SU-DHL-6 (cell line): ENCODE data around the gene PDE1A.

ENCODE experiments used
- H2AFZ ChIP-seq: fragments of 200-600 bp; sonication (generic); 2 replicates; pipeline ENCODE4 v1.6.1; 2014; ENCODE audit warnings: low read depth, mild to moderate bottlenecking, moderate library complexity, mixed read lengths, antibody characterized with exemption, low read length; ENCODE audit not compliant: severe bottlenecking
- H3F3A ChIP-seq: fragments of 200-600 bp; shearing (Covaris generic); 2 replicates; pipeline ENCODE4 v1.6.0; 2016; ENCODE audit warnings: antibody characterized with exemption, mild to moderate bottlenecking; ENCODE audit not compliant: insufficient read depth
- H3K27ac ChIP-seq: fragments of 200-600 bp; sonication (generic); 2 replicates; pipeline ENCODE4 v1.5.1; 2016; ENCODE audit warnings: low read depth, mild to moderate bottlenecking, low read length, moderate library complexity, mixed read lengths
- H3K27me3 ChIP-seq: fragments of 200-600 bp; sonication (generic), shearing (Covaris generic); 2 replicates; pipeline ENCODE4 v1.6.0; 2014; ENCODE audit warnings: mild to moderate bottlenecking, low read length
- H3K36me3 ChIP-seq: fragments of 200-600 bp; sonication (generic); 2 replicates; pipeline ENCODE4 v1.6.1; 2014; ENCODE audit warnings: mild to moderate bottlenecking, low read length, mixed read lengths
- H3K4me2 ChIP-seq: fragments of 300-600, 200-600 bp; shearing (Covaris generic), sonication (generic); 2 replicates; pipeline ENCODE4 v1.6.0; 2014; ENCODE audit warnings: low read length, low read depth, mild to moderate bottlenecking; ENCODE audit not compliant: poor library complexity, severe bottlenecking
- H3K4me3 ChIP-seq: fragments of 200-600 bp; sonication (generic); 2 replicates; pipeline ENCODE4 v1.5.1; 2014; ENCODE audit warnings: antibody characterized with exemption, low read length, mild to moderate bottlenecking, mixed read lengths; ENCODE audit not compliant: insufficient read depth, poor library complexity, severe bottlenecking
- H3K79me2 ChIP-seq: fragments of 200-600 bp; sonication (generic); 2 replicates; pipeline ENCODE4 v1.6.1; 2014; ENCODE audit warnings: mild to moderate bottlenecking, low read length, moderate library complexity; ENCODE audit not compliant: insufficient read depth
- H3K9ac ChIP-seq: fragments of 200-600 bp; sonication (generic); 2 replicates; pipeline ENCODE4 v1.7.0; 2014; ENCODE audit warnings: mild to moderate bottlenecking, low read length
- H3K9me2 ChIP-seq: fragments of 200-600 bp; sonication (generic); replicated peaks from 2 replicates; pipeline ENCODE4 v1.6.1; 2014; ENCODE audit warnings: low read length; ENCODE audit not compliant: insufficient read depth
- H3K9me3 ChIP-seq: fragments of 200-600 bp; sonication (generic); 2 replicates; pipeline ENCODE4 v1.6.1; 2014; ENCODE audit warnings: low read length, mixed read lengths; ENCODE audit not compliant: insufficient read depth
- H4K20me1 ChIP-seq: fragments of 200-600 bp; sonication (generic); 2 replicates; pipeline ENCODE4 v1.6.1; 2014; ENCODE audit warnings: low read depth, mild to moderate bottlenecking, antibody characterized with exemption, low read length, moderate library complexity, mixed read lengths
- EZH2phosphoT487 ChIP-seq: fragments of 200-600 bp; sonication (generic), shearing (Covaris generic); conservative IDR thresholded peaks from 2 replicates; pipeline ENCODE4 v1.6.1; 2018; ENCODE audit warnings: mild to moderate bottlenecking, antibody characterized with exemption, low read length, moderate library complexity, mixed read lengths
- TF ChIP-seq, protein P1 (sequence below): fragments of 200-600 bp; sonication (generic); IDR thresholded peaks from one replicate; pipeline ENCODE4 v1.5.1; 2017; ENCODE audit warnings: antibody characterized with exemption, mild to moderate bottlenecking, low read length, moderate library complexity; ENCODE audit not compliant: insufficient read depth, poor library complexity, severe bottlenecking

PDE1A gene

DNA sequence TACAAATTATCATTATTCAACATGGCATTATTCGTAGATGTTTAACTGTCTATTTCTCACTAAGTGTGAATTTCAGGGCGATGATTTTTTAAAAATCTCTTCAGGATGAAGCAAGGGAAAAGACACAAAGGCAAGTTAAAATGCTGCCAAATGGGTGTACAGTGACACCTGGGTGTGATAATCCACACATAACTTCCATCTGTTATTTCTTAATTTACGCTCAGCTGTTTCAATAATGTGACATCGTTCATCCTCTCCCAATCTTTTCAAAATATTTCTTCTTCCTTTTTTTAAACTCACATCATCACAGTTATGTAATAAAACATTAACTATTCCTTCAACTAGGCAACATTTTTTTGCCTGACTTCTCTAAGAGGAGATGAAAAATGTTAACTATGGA lies 10.6 kb downstream of the PDE1A start:
- Histone ChIP-seq H3K9ac (no peak overlapping the region), H2AFZ (no peak overlapping the region), H3F3A (no peaks in the 10 kb centered on the region), H3K4me3 (no peak overlapping the region), H4K20me1 (no peaks in the 10 kb centered on the region), H3K36me3 (no peaks in the 10 kb centered on the region), H3K4me2 (no peak overlapping the region), H3K9me2 (no peaks in the 10 kb centered on the region), H3K27ac (no peak overlapping the region), H3K9me3 (no peaks in the 10 kb centered on the region), H3K79me2 (no peaks in the 10 kb centered on the region), H3K27me3 (no peaks in the 10 kb centered on the region)
- TF ChIP-seq, protein P1, sequence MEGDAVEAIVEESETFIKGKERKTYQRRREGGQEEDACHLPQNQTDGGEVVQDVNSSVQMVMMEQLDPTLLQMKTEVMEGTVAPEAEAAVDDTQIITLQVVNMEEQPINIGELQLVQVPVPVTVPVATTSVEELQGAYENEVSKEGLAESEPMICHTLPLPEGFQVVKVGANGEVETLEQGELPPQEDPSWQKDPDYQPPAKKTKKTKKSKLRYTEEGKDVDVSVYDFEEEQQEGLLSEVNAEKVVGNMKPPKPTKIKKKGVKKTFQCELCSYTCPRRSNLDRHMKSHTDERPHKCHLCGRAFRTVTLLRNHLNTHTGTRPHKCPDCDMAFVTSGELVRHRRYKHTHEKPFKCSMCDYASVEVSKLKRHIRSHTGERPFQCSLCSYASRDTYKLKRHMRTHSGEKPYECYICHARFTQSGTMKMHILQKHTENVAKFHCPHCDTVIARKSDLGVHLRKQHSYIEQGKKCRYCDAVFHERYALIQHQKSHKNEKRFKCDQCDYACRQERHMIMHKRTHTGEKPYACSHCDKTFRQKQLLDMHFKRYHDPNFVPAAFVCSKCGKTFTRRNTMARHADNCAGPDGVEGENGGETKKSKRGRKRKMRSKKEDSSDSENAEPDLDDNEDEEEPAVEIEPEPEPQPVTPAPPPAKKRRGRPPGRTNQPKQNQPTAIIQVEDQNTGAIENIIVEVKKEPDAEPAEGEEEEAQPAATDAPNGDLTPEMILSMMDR: no peak
- no peak for TF ChIP-seq EZH2phosphoT487

DNA sequence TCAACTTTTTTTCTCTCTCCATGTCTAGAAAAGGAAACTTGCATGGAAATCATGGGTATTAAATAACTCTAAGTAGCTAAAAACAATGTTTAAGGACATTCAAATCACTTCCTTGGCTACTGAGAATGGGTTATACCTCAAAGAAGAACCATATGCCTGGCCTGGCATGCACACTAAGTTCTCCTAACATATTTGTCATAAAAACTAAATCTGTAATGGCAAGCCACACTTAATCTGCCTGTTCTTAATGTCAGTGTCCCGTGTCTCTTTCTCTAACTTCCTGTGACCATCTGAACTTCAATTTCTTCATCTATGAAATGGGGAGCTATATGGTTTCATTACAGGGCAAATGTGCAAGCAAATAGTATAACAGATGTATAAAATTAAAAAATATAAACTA lies 11.1 kb downstream of the PDE1A start:
- Histone ChIP-seq H3K4me3 (no peak overlapping the region), H3K79me2 (no peaks in the 10 kb centered on the region), H3K36me3 (no peaks in the 10 kb centered on the region), H3K9me3 (no peaks in the 10 kb centered on the region), H3K9ac (no peak overlapping the region), H3K27ac (no peak overlapping the region), H3K9me2 (no peaks in the 10 kb centered on the region), H2AFZ (no peak overlapping the region), H3K27me3 (no peaks in the 10 kb centered on the region), H3F3A (no peaks in the 10 kb centered on the region), H4K20me1 (no peaks in the 10 kb centered on the region), H3K4me2 (no peak overlapping the region)
- TF ChIP-seq EZH2phosphoT487: no peak
- TF ChIP-seq, protein P1: no peak

- Histone ChIP-seq H3K9ac (no peak overlapping the region), H3F3A (no peaks in the 10 kb centered on the region), H3K9me2 (no peaks in the 10 kb centered on the region), H3K36me3 (no peaks in the 10 kb centered on the region), H3K27me3 (no peaks in the 10 kb centered on the region), H3K27ac (no peak overlapping the region), H3K4me2 (no peak overlapping the region), H2AFZ (no peak overlapping the region), H3K9me3 (no peaks in the 10 kb centered on the region), H3K4me3 (no peak overlapping the region), H3K79me2 (no peaks in the 10 kb centered on the region), H4K20me1 (no peaks in the 10 kb centered on the region)
- TF ChIP-seq, protein P1: no peak
- TF ChIP-seq EZH2phosphoT487: no peak
Observed at GRCh38 chr2:182412858-182413257, 14.0 kb downstream of the PDE1A start.
